Fibroblast of mammary gland (primary cell): ENCODE measurements around the gene ADAT1.
A peak's percentile ranks its signal among the peaks of the same experiment; 100 is the strongest.

Source experiments
- DNase-seq: peaks from one replicate; pipeline ENCODE4 v3.0.0-alpha.2; 2010; ENCODE audit warnings: low read depth
- H3K4me3 ChIP-seq: 2 replicates; pipeline ENCODE4 v1.5.1; 2011; ENCODE audit warnings: low read depth, mild to moderate bottlenecking, low read length, moderate library complexity; ENCODE audit not compliant: control insufficient read depth
- CTCF ChIP-seq: conservative IDR thresholded peaks from 2 replicates; pipeline ENCODE4 v1.5.1; 2011; ENCODE audit warnings: low read depth, low read length, inconsistent platforms; ENCODE audit not compliant: control insufficient read depth, insufficient read depth

ADAT1 gene

GRCh38 chr16:75590920-75591843, 31.9 kb downstream of the ADAT1 start:
- no peak for TF ChIP-seq CTCF
- peak; percentile 75 for DNase-seq
- no peak overlapping the region for H3K4me3 ChIP-seq

- DNase-seq, result no peak
These were observed 33.8 kb downstream of the ADAT1 start for GRCh38 chr16:75589306-75589705.

GRCh38 chr16:75588716-75589115, 34.4 kb downstream of the ADAT1 start:
- H3K4me3 ChIP-seq, result no peak overlapping the region
- DNase-seq, result no peak
- TF ChIP-seq CTCF, result no peak

More at GRCh38 chr16:75589306-75589705, 33.8 kb downstream of the ADAT1 start:
- H3K4me3 ChIP-seq, result no peak overlapping the region
- no peak for TF ChIP-seq CTCF

- no peak for DNase-seq
- TF ChIP-seq CTCF, result no peak
- no peak overlapping the region for H3K4me3 ChIP-seq
These were observed 39.0 kb downstream of the ADAT1 start for GRCh38 chr16:75584108-75584507.

GRCh38 chr16:75579281-75579834, 43.7 kb downstream of the ADAT1 start:
- no peak overlapping the region for H3K4me3 ChIP-seq
- no peak for DNase-seq
- TF ChIP-seq CTCF, result no peak

- TF ChIP-seq CTCF, result no peak
- DNase-seq, result peak; percentile 11
- H3K4me3 ChIP-seq, result no peak overlapping the region
These were observed 44.4 kb downstream of the ADAT1 start for GRCh38 chr16:75578725-75579124.

- TF ChIP-seq CTCF, result no peak
- no peak overlapping the region for H3K4me3 ChIP-seq
- no peak for DNase-seq
These were observed 44.9 kb downstream of the ADAT1 start for GRCh38 chr16:75578212-75578611.
